Tibial nerve (tissue), 3 donors: ENCODE data around the gene FIG4.

Experiments
- CTCF ChIP-seq, 5 experiments: fragments of 200-600 bp in 3 of 5; fragments of 450-650 bp in 2 of 5; sonication (generic) in 3 of 5; IDR thresholded peaks; one replicate each; pipeline ENCODE4 v1.5.1; 2016 to 2019; ENCODE audit warnings: antibody characterized with exemption in 5 of 5, mild to moderate bottlenecking in 3 of 5, moderate library complexity in 2 of 5
- POLR2A ChIP-seq, 2 donors: fragments of 450-650 bp; IDR thresholded peaks; one replicate each; pipeline ENCODE4 v1.6.1; 2017; ENCODE audit warnings: antibody characterized with exemption in 2 of 2, mild to moderate bottlenecking in 2 of 2, moderate library complexity in 2 of 2

GRCh38 chr6:109787312-109787711, 96.2 kb downstream of the FIG4 start:
- TF ChIP-seq POLR2A (IDR thresholded peaks at IDR 0.05): no peak
- no peak for TF ChIP-seq CTCF (IDR thresholded peaks at IDR 0.05)
